HEK293 (cell line): Measurements from ENCODE around the gene KLHL17.

ENCODE experiments used
- BCL11A ChIP-seq: fragments of 450-650 bp; formaldehyde crosslinking; IDR thresholded peaks from 2 replicates; pipeline ENCODE4 v1.5.1; 2016; ENCODE audit warnings: low read depth, missing biosample characterization, missing genetic modification characterization
- CTCF ChIP-seq: fragments of 450-650 bp; formaldehyde crosslinking; IDR thresholded peaks from 2 replicates; pipeline ENCODE4 v1.5.1; 2016; ENCODE audit warnings: missing biosample characterization, missing genetic modification characterization
- GLI4 ChIP-seq: fragments of 450-650 bp; formaldehyde crosslinking; IDR thresholded peaks from 2 replicates; pipeline ENCODE4 v1.5.1; 2016; ENCODE audit warnings: missing biosample characterization, missing genetic modification characterization
- HIC1 ChIP-seq: fragments of 450-650 bp; formaldehyde crosslinking; IDR thresholded peaks from 2 replicates; pipeline ENCODE4 v1.5.1; 2016; ENCODE audit warnings: missing biosample characterization, missing genetic modification characterization
- RBAK ChIP-seq: fragments of 450-650 bp; formaldehyde crosslinking; IDR thresholded peaks from 2 replicates; pipeline ENCODE4 v1.5.1; 2016; ENCODE audit warnings: missing biosample characterization, missing genetic modification characterization
- SALL2 ChIP-seq: fragments of 450-650 bp; formaldehyde crosslinking; IDR thresholded peaks from 2 replicates; pipeline ENCODE4 v1.5.0; 2017; ENCODE audit warnings: missing biosample characterization, mild to moderate bottlenecking, missing genetic modification characterization, borderline replicate concordance
- TRIM28 ChIP-seq: IDR thresholded peaks from 2 replicates; pipeline ENCODE4 v1.6.1; 2011; ENCODE audit warnings: low read length, control low read depth, borderline replicate concordance
- ZBTB17 ChIP-seq: fragments of 450-650 bp; formaldehyde crosslinking; IDR thresholded peaks from 2 replicates; pipeline ENCODE4 v1.5.1; 2016; ENCODE audit warnings: missing biosample characterization, missing genetic modification characterization
- ZBTB8A ChIP-seq: fragments of 450-650 bp; formaldehyde crosslinking; IDR thresholded peaks from 2 replicates; pipeline ENCODE4 v1.5.1; 2016; ENCODE audit warnings: missing biosample characterization, missing genetic modification characterization
- ZFP69B ChIP-seq: fragments of 450-650 bp; formaldehyde crosslinking; IDR thresholded peaks from 2 replicates; pipeline ENCODE4 v1.5.1; 2016; ENCODE audit warnings: missing biosample characterization, missing genetic modification characterization
- ZNF10 ChIP-seq: fragments of 450-650 bp; formaldehyde crosslinking; IDR thresholded peaks from 2 replicates; pipeline ENCODE4 v1.5.1; 2017; ENCODE audit warnings: missing biosample characterization, missing genetic modification characterization
- ZNF133 ChIP-seq: fragments of 450-650 bp; formaldehyde crosslinking; IDR thresholded peaks from 2 replicates; pipeline ENCODE4 v1.5.1; 2016; ENCODE audit warnings: missing biosample characterization, missing genetic modification characterization
- ZNF140 ChIP-seq: fragments of 450-650 bp; formaldehyde crosslinking; IDR thresholded peaks from 2 replicates; pipeline ENCODE4 v1.5.1; 2016; ENCODE audit warnings: missing biosample characterization, missing genetic modification characterization
- ZNF146 ChIP-seq: fragments of 450-650 bp; formaldehyde crosslinking; IDR thresholded peaks from 2 replicates; pipeline ENCODE4 v1.5.1; 2016; ENCODE audit warnings: missing biosample characterization, missing genetic modification characterization
- ZNF16 ChIP-seq: fragments of 450-650 bp; formaldehyde crosslinking; IDR thresholded peaks from 2 replicates; pipeline ENCODE4 v1.5.1; 2016; ENCODE audit warnings: low read depth, missing biosample characterization, missing genetic modification characterization
- ZNF175 ChIP-seq: fragments of 450-650 bp; formaldehyde crosslinking; IDR thresholded peaks from 2 replicates; pipeline ENCODE4 v1.5.1; 2016; ENCODE audit warnings: missing biosample characterization, missing genetic modification characterization
- ZNF214 ChIP-seq: fragments of 450-650 bp; formaldehyde crosslinking; IDR thresholded peaks from 2 replicates; pipeline ENCODE4 v1.5.1; 2017; ENCODE audit warnings: missing biosample characterization, mild to moderate bottlenecking, missing genetic modification characterization, borderline replicate concordance
- ZNF391 ChIP-seq: fragments of 450-650 bp; formaldehyde crosslinking; IDR thresholded peaks from 2 replicates; pipeline ENCODE4 v1.5.1; 2016; ENCODE audit warnings: low read depth, missing biosample characterization, missing genetic modification characterization, borderline replicate concordance
- ZNF510 ChIP-seq: fragments of 450-650 bp; formaldehyde crosslinking; IDR thresholded peaks from 2 replicates; pipeline ENCODE4 v1.5.1; 2018; ENCODE audit warnings: mild to moderate bottlenecking, missing genetic modification characterization, missing biosample characterization; ENCODE audit not compliant: insufficient replicate concordance
- ZNF544 ChIP-seq: fragments of 450-650 bp; formaldehyde crosslinking; IDR thresholded peaks from 2 replicates; pipeline ENCODE4 v1.5.0; 2017; ENCODE audit warnings: missing biosample characterization, missing genetic modification characterization
- ZNF610 ChIP-seq: fragments of 450-650 bp; formaldehyde crosslinking; IDR thresholded peaks from 2 replicates; pipeline ENCODE4 v1.5.1; 2016; ENCODE audit warnings: missing biosample characterization, missing genetic modification characterization, borderline replicate concordance
- ZNF645 ChIP-seq: fragments of 450-650 bp; formaldehyde crosslinking; IDR thresholded peaks from 2 replicates; pipeline ENCODE4; 2016; ENCODE audit warnings: missing biosample characterization, missing genetic modification characterization
- ZNF707 ChIP-seq: fragments of 450-650 bp; formaldehyde crosslinking; IDR thresholded peaks from 2 replicates; pipeline ENCODE4 v1.5.1; 2016; ENCODE audit warnings: missing biosample characterization, missing genetic modification characterization
- ZNF76 ChIP-seq: fragments of 450-650 bp; formaldehyde crosslinking; IDR thresholded peaks from 2 replicates; pipeline ENCODE4; 2016; ENCODE audit warnings: low read depth, missing biosample characterization, missing genetic modification characterization, borderline replicate concordance
- ZNF768 ChIP-seq: fragments of 450-650 bp; formaldehyde crosslinking; IDR thresholded peaks from 2 replicates; pipeline ENCODE4 v1.5.1; 2018; ENCODE audit warnings: missing biosample characterization, mild to moderate bottlenecking, missing genetic modification characterization
- ZNF776 ChIP-seq: fragments of 450-650 bp; formaldehyde crosslinking; IDR thresholded peaks from 2 replicates; pipeline ENCODE4 v1.5.0; 2017; ENCODE audit warnings: missing biosample characterization, missing genetic modification characterization, borderline replicate concordance
- ZNF777 ChIP-seq: fragments of 450-650 bp; formaldehyde crosslinking; IDR thresholded peaks from 2 replicates; pipeline ENCODE4 v1.5.1; 2017; ENCODE audit warnings: missing biosample characterization, missing genetic modification characterization, borderline replicate concordance
- ZSCAN5A ChIP-seq: fragments of 450-650 bp; formaldehyde crosslinking; IDR thresholded peaks from 2 replicates; pipeline ENCODE4 v1.5.1; 2016; ENCODE audit warnings: missing biosample characterization, missing genetic modification characterization
- TF ChIP-seq, protein P1 (sequence below): fragments of 450-650 bp; IDR thresholded peaks from 2 replicates; pipeline ENCODE4 v1.5.1; 2018; ENCODE audit warnings: missing biosample characterization, mild to moderate bottlenecking, missing genetic modification characterization
- TF ChIP-seq, protein P2 (sequence below): fragments of 450-650 bp; formaldehyde crosslinking; IDR thresholded peaks from 2 replicates; pipeline ENCODE4 v1.5.1; 2016; ENCODE audit warnings: missing biosample characterization, missing genetic modification characterization

KLHL17 gene

GRCh38 chr1:1013105-1013921, 52.9 kb downstream of the KLHL17 start, which contains the start of gene ISG15 (continued):
- TF ChIP-seq GLI4 (tag by site-specific recombination): no peak
- peak; percentile 46; the same call in 1 of the 2 replicates for TF ChIP-seq ZBTB8A (tag by site-specific recombination)
- TF ChIP-seq, protein P1, sequence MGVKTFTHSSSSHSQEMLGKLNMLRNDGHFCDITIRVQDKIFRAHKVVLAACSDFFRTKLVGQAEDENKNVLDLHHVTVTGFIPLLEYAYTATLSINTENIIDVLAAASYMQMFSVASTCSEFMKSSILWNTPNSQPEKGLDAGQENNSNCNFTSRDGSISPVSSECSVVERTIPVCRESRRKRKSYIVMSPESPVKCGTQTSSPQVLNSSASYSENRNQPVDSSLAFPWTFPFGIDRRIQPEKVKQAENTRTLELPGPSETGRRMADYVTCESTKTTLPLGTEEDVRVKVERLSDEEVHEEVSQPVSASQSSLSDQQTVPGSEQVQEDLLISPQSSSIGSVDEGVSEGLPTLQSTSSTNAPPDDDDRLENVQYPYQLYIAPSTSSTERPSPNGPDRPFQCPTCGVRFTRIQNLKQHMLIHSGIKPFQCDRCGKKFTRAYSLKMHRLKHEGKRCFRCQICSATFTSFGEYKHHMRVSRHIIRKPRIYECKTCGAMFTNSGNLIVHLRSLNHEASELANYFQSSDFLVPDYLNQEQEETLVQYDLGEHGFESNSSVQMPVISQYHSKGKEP (tag by site-specific recombination): 0 out of 2 replicates have a peak, but pooled peaks have one; percentile 21
- no peak for TF ChIP-seq ZNF510 (tag by site-specific recombination)
- TF ChIP-seq ZNF391 (tag by site-specific recombination): no peak; the same call in 1 of the 2 replicates
- TF ChIP-seq, protein P2, sequence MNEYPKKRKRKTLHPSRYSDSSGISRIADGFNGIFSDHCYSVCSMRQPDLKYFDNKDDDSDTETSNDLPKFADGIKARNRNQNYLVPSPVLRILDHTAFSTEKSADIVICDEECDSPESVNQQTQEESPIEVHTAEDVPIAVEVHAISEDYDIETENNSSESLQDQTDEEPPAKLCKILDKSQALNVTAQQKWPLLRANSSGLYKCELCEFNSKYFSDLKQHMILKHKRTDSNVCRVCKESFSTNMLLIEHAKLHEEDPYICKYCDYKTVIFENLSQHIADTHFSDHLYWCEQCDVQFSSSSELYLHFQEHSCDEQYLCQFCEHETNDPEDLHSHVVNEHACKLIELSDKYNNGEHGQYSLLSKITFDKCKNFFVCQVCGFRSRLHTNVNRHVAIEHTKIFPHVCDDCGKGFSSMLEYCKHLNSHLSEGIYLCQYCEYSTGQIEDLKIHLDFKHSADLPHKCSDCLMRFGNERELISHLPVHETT (tag by site-specific recombination): no peak
- TF ChIP-seq ZNF776 (tag by site-specific recombination): no peak
- TF ChIP-seq ZNF10 (tag by site-specific recombination): no peak
- no peak for TF ChIP-seq ZNF146
- TF ChIP-seq ZNF133 (tag by site-specific recombination): no peak
- TF ChIP-seq TRIM28: no peak
- no peak for TF ChIP-seq SALL2 (tag by site-specific recombination)
- TF ChIP-seq ZNF610 (tag by site-specific recombination): no peak
- no peak for TF ChIP-seq ZFP69B (tag by site-specific recombination)
- no peak for TF ChIP-seq ZNF16 (tag by site-specific recombination)
- no peak for TF ChIP-seq ZNF768
- no peak for TF ChIP-seq RBAK
- 0 out of 2 replicates have a peak, but pooled peaks have one; percentile 9 for TF ChIP-seq HIC1 (tag by site-specific recombination)
- no peak for TF ChIP-seq ZNF544 (tag by site-specific recombination)
- no peak for TF ChIP-seq CTCF (tag by site-specific recombination)
- TF ChIP-seq ZNF214 (tag by site-specific recombination): no peak
- no peak for TF ChIP-seq ZNF140 (tag by site-specific recombination)
- TF ChIP-seq ZNF175: no peak
- no peak for TF ChIP-seq ZNF645
- TF ChIP-seq BCL11A (tag by site-specific recombination): peak; percentile 56; the same call in 1 of the 2 replicates
- TF ChIP-seq ZBTB17 (tag by site-specific recombination): no peak; the same call in 1 of the 2 replicates
- no peak for TF ChIP-seq ZNF777 (tag by site-specific recombination)
- TF ChIP-seq ZNF76 (tag by site-specific recombination): no peak
- TF ChIP-seq ZNF707 (tag by site-specific recombination): no peak
- no peak for TF ChIP-seq ZSCAN5A (tag by site-specific recombination)
